ENCODE measurements around the gene PIP4K2C. TPM values are rescaled to one million over a fixed set of nuclear protein-coding genes. Genes with fewer than 3 reads are reported as not detected.

The PIP4K2C gene
- total RNA-seq, 1 experiment from 2014 or later, result 48.7 TPM

DNA sequence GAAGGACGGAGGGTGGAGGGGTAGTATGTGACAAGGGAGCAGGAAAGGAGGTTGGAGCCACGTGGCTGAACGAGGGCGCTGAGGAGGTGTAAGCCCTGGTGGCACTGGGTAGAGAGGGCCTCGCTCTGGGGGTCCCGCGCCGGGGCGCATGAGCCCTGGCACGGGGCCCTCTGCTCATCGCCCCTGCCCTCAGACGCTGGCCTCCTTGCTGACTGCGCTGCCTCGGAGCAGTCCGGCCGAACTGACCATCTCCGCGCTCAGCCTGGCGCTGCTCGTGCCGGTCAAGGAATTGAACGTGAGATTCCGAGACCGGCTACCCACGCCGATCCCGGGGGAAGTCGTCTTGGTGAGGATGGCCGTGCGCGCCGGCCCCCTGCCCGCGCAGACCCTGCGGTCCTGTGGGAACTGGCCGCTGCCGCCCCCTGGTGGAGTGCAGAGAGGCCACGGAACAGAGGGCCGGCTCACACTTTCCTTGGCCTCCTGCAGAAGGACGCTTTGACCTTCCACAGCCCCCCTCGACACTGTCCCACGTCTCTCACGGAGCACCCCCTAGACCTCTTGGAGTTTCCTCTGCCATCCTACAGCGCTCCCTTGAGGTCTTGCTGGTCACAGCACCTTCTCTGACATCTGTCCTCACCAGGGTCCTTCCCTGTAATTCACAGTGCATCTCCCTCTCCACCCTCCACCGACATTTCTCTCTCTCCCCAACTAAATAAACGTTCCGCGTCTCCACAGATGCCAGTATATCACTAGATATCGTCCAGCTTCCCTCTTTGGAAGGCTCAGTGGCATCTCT, 30.7 kb downstream of the PIP4K2C start:
- ChIA-PET POLR2A (ENCODE audit: unreplicated experiment) (no interaction called here), CTCF (interaction anchor here (0.9 kb wide), 1 partner anchor 37 kb away, joined by 3 read pairs; no protein-coding TSS in a partner anchor)
- Histone ChIP-seq H3K4me1 (replicated peaks; ENCODE audit: insufficient read depth) (no peaks in the 10 kb centered on the region), H2AFZ (no peak overlapping the region), H3K27me3 (ENCODE audit: insufficient read depth, low read depth) (peaks cover 74% of the 10 kb centered on the region), H4K20me1 (ENCODE audit: insufficient read depth) (no peaks in the 10 kb centered on the region), H3K9me2 (ENCODE audit: insufficient read depth) (no peaks in the 10 kb centered on the region), H3K9me3 (ENCODE audit: insufficient read depth, low read depth) (no peaks in the 10 kb centered on the region), H3K79me2 (ENCODE audit: low read depth) (no peaks in the 10 kb centered on the region), H3K36me3 (ENCODE audit: low read depth) (no peaks in the 10 kb centered on the region), H3K27ac (no peak overlapping the region), H3F3A (ENCODE audit: insufficient read depth, low read depth) (no peaks in the 10 kb centered on the region), H3K4me3 (no peak overlapping the region), H3K4me2 (no peak overlapping the region)
- TF ChIP-seq, protein P1, sequence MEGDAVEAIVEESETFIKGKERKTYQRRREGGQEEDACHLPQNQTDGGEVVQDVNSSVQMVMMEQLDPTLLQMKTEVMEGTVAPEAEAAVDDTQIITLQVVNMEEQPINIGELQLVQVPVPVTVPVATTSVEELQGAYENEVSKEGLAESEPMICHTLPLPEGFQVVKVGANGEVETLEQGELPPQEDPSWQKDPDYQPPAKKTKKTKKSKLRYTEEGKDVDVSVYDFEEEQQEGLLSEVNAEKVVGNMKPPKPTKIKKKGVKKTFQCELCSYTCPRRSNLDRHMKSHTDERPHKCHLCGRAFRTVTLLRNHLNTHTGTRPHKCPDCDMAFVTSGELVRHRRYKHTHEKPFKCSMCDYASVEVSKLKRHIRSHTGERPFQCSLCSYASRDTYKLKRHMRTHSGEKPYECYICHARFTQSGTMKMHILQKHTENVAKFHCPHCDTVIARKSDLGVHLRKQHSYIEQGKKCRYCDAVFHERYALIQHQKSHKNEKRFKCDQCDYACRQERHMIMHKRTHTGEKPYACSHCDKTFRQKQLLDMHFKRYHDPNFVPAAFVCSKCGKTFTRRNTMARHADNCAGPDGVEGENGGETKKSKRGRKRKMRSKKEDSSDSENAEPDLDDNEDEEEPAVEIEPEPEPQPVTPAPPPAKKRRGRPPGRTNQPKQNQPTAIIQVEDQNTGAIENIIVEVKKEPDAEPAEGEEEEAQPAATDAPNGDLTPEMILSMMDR (conservative IDR thresholded peaks at IDR 0.05), result peak; percentile 79
- no peak for TF ChIP-seq EZH2 (IDR thresholded peaks at IDR 0.05; ENCODE audit: low read depth)
- no TSS peak for BruUV-seq (replicated peaks)
- intact Hi-C loops (cut with micrococcal nuclease; ENCODE audit: unreplicated experiment), result loop anchor here (1.0 kb wide), 1 partner anchor 38 kb away; no protein-coding TSS in a partner anchor
- DNase-seq, result peak in 1 of 2 experiments; percentile 37

DNA sequence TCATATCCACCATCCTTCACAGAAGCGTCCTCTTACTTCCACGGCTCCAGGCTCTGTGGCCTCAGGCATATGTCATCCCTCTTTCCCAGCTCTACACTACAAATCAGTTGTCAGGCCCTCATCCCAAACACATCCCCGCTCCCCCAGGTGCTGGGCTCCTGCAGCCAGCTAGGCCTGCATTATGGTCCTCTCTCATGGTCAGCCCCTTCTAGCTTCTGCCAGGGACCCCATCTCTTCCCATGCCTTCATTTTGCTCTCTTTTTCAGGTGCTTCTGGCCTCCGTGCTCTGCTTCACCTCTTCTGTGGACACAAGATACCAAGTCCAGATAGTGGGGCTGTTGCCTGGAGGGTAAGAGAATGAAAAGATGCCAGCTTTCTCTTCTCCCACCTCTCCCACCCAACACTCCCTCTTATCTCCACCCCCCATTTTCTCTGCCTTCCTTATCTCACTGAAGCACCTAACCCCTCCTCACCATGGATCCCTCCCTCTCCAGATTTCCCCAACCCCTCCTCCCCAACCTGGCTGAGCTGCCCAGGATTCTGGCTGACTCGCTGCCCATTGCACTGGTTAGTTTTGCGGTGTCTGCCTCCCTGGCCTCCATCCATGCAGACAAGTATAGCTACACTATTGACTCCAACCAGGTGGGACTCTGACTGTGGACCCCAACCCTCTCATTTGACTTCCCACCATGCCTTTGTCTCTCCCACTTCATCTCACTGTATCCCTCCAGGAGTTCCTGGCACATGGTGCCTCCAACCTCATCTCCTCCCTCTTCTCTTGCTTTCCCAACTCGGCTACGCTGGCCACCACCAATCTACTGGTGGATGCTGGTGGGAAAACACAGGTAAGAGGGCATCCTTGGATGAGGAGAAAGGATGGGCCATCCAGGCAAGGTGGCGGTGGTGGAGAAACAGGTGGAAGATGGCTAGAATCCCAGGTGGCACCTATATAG, 31.6 kb downstream of the PIP4K2C start:
- peaks cover 68% of the 10 kb centered on the region for H3K27me3 ChIP-seq (ENCODE audit: insufficient read depth, low read depth)
- no peaks in the 10 kb centered on the region for H3F3A ChIP-seq (ENCODE audit: insufficient read depth, low read depth)
- H3K27ac ChIP-seq, result no peak overlapping the region
- no peaks in the 10 kb centered on the region for H3K9me3 ChIP-seq (ENCODE audit: insufficient read depth, low read depth)
- H4K20me1 ChIP-seq (ENCODE audit: insufficient read depth), result no peaks in the 10 kb centered on the region
- intact Hi-C loops (cut with micrococcal nuclease; ENCODE audit: unreplicated experiment), result no loop called here
- BruUV-seq (replicated peaks), result no TSS peak
- no peaks in the 10 kb centered on the region for H3K79me2 ChIP-seq (ENCODE audit: low read depth)
- H3K4me1 ChIP-seq (replicated peaks; ENCODE audit: insufficient read depth), result no peaks in the 10 kb centered on the region
- no peak overlapping the region for H3K4me3 ChIP-seq
- no peaks in the 10 kb centered on the region for H3K9me2 ChIP-seq (ENCODE audit: insufficient read depth)
- ChIA-PET POLR2A (ENCODE audit: unreplicated experiment) (no interaction called here), CTCF (interaction anchor here (0.6 to 0.9 kb wide), 2 partner anchors 37 to 38 kb away, joined by 3 to 5 read pairs; no protein-coding TSS in a partner anchor)
- TF ChIP-seq, protein P1 (conservative IDR thresholded peaks at IDR 0.05), result 0 out of 2 replicates have a peak, but pooled peaks have one; percentile 13
- no peak for TF ChIP-seq EZH2 (IDR thresholded peaks at IDR 0.05; ENCODE audit: low read depth)
- no peaks in the 10 kb centered on the region for H3K36me3 ChIP-seq (ENCODE audit: low read depth)
- no peak overlapping the region for H3K4me2 ChIP-seq
- no peak for DNase-seq
- no peak overlapping the region for H2AFZ ChIP-seq

GRCh38 chr12:57623385-57623784, 32.4 kb downstream of the PIP4K2C start:
- Histone ChIP-seq H3K27me3 (ENCODE audit: insufficient read depth, low read depth) (peaks cover 60% of the 10 kb centered on the region), H3K9me2 (ENCODE audit: insufficient read depth) (no peaks in the 10 kb centered on the region), H3K27ac (no peak overlapping the region), H3K4me3 (no peak overlapping the region), H3K79me2 (ENCODE audit: low read depth) (no peaks in the 10 kb centered on the region), H3K36me3 (ENCODE audit: low read depth) (no peaks in the 10 kb centered on the region), H4K20me1 (ENCODE audit: insufficient read depth) (no peaks in the 10 kb centered on the region), H3K4me2 (no peak overlapping the region), H2AFZ (no peak overlapping the region), H3K4me1 (replicated peaks; ENCODE audit: insufficient read depth) (no peaks in the 10 kb centered on the region), H3K9me3 (ENCODE audit: insufficient read depth, low read depth) (no peaks in the 10 kb centered on the region), H3F3A (ENCODE audit: insufficient read depth, low read depth) (no peaks in the 10 kb centered on the region)
- intact Hi-C loops (cut with micrococcal nuclease; ENCODE audit: unreplicated experiment), result no loop called here
- no TSS peak for BruUV-seq (replicated peaks)
- DNase-seq, result no peak
- TF ChIP-seq, protein P1 (conservative IDR thresholded peaks at IDR 0.05), result no peak
- TF ChIP-seq EZH2 (IDR thresholded peaks at IDR 0.05; ENCODE audit: low read depth), result no peak
- CTCF ChIA-PET, result no interaction called here
- POLR2A ChIA-PET (ENCODE audit: unreplicated experiment), result no interaction called here

Measured in PC-9 (cell line).